ENCODE data around the gene DNPEP.

DNPEP gene

GRCh38 chr2:219387306-219388120, at the start of gene DNPEP:
DNPEP (minus strand) TSS chr2:219387912; CDS start chr2:219387794, 118 bp downstream.
- TF ChIP-seq CTCF (IDR thresholded peaks at IDR 0.05; ENCODE audit: insufficient read depth, low read length, poor library complexity, severe bottlenecking) = no peak
- H3K27me3 ChIP-seq (replicated peaks; ENCODE audit: control insufficient read depth, insufficient read depth, low read length) = no peaks in the 10 kb centered on the region
- H3K36me3 ChIP-seq (ENCODE audit: control insufficient read depth, insufficient read depth, low read length) = peaks cover 17% of the 10 kb centered on the region
- peak within 1 kb of the TSS; percentile 71 for H3K4me3 ChIP-seq (replicated peaks; ENCODE audit: low read depth, low read length)
- DNase-seq (ENCODE audit: extremely low read depth, insufficient read length) = peak; percentile 89

GRCh38 chr2:219437141-219437540, 49.4 kb upstream of the DNPEP start:
- H3K27me3 ChIP-seq (replicated peaks; ENCODE audit: control insufficient read depth, insufficient read depth, low read length) = peaks cover 4% of the 10 kb centered on the region
- no peak for TF ChIP-seq CTCF (IDR thresholded peaks at IDR 0.05; ENCODE audit: insufficient read depth, low read length, poor library complexity, severe bottlenecking)
- DNase-seq (ENCODE audit: extremely low read depth, insufficient read length) = no peak

GRCh38 chr2:219436491-219436890, 48.8 kb upstream of the DNPEP start:
- no peak for TF ChIP-seq CTCF (IDR thresholded peaks at IDR 0.05; ENCODE audit: insufficient read depth, low read length, poor library complexity, severe bottlenecking)

More at GRCh38 chr2:219437141-219437540, 49.4 kb upstream of the DNPEP start:
- Histone ChIP-seq H3K4me3 (replicated peaks; ENCODE audit: low read depth, low read length) (no peak overlapping the region), H3K36me3 (ENCODE audit: control insufficient read depth, insufficient read depth, low read length) (no peaks in the 10 kb centered on the region)

GRCh38 chr2:219435701-219436100, 48.0 kb upstream of the DNPEP start:
- H3K36me3 ChIP-seq (ENCODE audit: control insufficient read depth, insufficient read depth, low read length) = no peaks in the 10 kb centered on the region
- no peak for TF ChIP-seq CTCF (IDR thresholded peaks at IDR 0.05; ENCODE audit: insufficient read depth, low read length, poor library complexity, severe bottlenecking)
- no peak overlapping the region for H3K4me3 ChIP-seq (replicated peaks; ENCODE audit: low read depth, low read length)
- no peaks in the 10 kb centered on the region; the same call in none of the 2 replicates for H3K27me3 ChIP-seq (replicated peaks; ENCODE audit: control insufficient read depth, insufficient read depth, low read length)
- no peak for DNase-seq (ENCODE audit: extremely low read depth, insufficient read length)

More at GRCh38 chr2:219436491-219436890, 48.8 kb upstream of the DNPEP start:
- Histone ChIP-seq H3K36me3 (ENCODE audit: control insufficient read depth, insufficient read depth, low read length) (no peaks in the 10 kb centered on the region), H3K27me3 (replicated peaks; ENCODE audit: control insufficient read depth, insufficient read depth, low read length) (peaks cover 3% of the 10 kb centered on the region), H3K4me3 (replicated peaks; ENCODE audit: low read depth, low read length) (no peak overlapping the region)
- no peak for DNase-seq (ENCODE audit: extremely low read depth, insufficient read length)

- DNase-seq (ENCODE audit: extremely low read depth, insufficient read length) = no peak
- no peak for TF ChIP-seq CTCF (IDR thresholded peaks at IDR 0.05; ENCODE audit: insufficient read depth, low read length, poor library complexity, severe bottlenecking)
- Histone ChIP-seq H3K4me3 (replicated peaks; ENCODE audit: low read depth, low read length) (no peak within 1 kb of the TSS), H3K27me3 (replicated peaks; ENCODE audit: control insufficient read depth, insufficient read depth, low read length) (no peaks in the 10 kb centered on the region; the same call in none of the 2 replicates), H3K36me3 (ENCODE audit: control insufficient read depth, insufficient read depth, low read length) (no peaks in the 10 kb centered on the region)
Measured at GRCh38 chr2:219434718-219435525, 47.2 kb upstream of the DNPEP start, which contains the start of gene SPEG. SPEG (plus strand) TSS chr2:219434843; CDS start chr2:219434978, 135 bp downstream.

All from GM06990 (cell line).